LNCaP clone FGC (cell line): ENCODE results near the gene HLA-DRB5.
"Not testable (repeated sequence)": the region's sequence is repeated elsewhere in the genome, so short reads cannot be mapped to it uniquely, and the experiment has no call there.

Experiments
- DNase-seq: peaks from one replicate; pipeline ENCODE4 v3.0.0-alpha.2; 2011; ENCODE audit warnings: low read depth
- H3K4me3 ChIP-seq: 2 replicates; pipeline ENCODE4 v1.5.1; 2011; ENCODE audit warnings: mild to moderate bottlenecking, low read depth, low read length, control low read depth
- CTCF ChIP-seq: IDR thresholded peaks from 2 replicates; pipeline ENCODE4 v1.5.1; 2012; ENCODE audit warnings: mild to moderate bottlenecking; ENCODE audit not compliant: control insufficient read depth, insufficient read depth; ENCODE audit errors: extremely low read depth

HLA-DRB5 gene

DNA sequence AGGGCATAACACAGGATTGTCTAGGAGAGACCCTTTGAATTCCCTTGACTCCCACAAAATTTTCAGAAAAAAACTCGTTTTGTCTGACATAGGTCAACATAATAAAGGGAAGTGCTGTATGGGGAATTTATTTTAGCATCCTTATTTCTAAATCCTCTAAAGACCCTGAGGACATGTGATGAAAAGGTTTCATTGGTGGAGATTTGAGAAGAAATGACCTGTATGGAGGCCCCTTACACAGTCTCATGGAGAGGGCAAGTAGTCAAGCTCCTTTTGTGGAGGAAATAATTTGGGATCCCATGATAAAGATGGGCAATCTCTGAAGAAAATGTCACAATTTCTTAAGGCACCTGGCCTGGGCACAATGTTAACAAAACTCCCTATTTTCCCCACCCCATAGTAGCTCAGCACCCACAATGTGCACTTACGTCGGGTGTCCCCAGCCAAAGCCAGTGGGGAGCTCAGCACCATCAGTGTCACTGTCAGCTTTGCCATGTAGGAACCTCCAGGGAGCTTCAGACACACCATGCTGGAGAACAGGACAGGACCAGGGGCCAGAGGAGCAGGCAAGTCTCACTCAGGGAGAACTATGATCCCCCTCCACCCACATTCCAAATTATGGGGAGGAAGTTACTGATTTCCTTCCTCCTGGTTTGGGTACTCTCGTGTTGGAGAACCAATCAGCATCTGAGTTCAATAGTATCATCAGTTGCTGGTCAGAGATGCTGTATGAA, at the start of gene HLA-DRB5:
HLA-DRB5 (minus strand) TSS at position 591 of the 734 bp plus-strand sequence; CDS start at position 528, 63 bp downstream.
- H3K4me3 ChIP-seq: no peak within 1 kb of the TSS
- no peak for TF ChIP-seq CTCF
- DNase-seq: no peak

DNA sequence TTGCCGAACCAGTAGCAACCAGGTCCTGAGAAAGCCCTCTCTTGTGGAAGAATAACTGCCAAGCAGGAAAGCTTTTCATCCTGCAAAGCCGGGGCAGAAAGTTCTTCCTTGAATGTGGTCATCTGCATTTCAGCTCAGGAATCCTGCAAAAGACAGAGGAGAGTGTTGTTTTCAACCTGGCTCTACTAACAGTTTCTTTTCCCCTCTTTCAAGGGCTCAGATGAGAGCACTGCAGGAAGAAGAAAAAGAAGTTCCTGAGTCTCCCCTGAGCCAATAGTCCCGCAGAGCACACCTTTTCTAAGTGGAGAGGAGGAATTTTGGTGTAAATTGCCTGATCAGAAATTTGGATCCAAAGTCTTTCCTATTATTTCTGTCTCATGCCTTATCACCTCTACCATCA, 48.9 kb upstream of the HLA-DRB5 start:
- no peak for TF ChIP-seq CTCF
- no peak for DNase-seq
- no peak overlapping the region for H3K4me3 ChIP-seq

DNA sequence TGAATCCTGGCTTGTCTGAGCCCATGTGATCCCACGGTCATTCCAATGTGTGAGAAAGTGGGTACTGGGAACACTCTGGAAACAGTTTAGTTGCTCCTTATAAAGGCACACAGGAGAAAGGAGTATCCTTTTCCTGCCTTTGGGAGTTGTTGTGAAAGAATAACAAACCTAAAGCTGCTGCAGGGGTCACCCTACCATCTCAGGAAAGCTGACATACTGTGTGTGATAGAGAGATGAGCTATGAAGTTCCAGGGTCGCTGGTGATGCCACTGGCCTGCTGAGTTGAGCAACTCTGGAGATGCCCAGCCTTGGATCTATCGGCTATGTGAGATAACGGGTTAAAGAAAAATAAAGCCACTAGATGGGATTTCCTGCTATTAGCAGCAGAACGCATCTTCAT, 47.4 kb upstream of the HLA-DRB5 start:
- not testable (repeated sequence) for DNase-seq, H3K4me3 ChIP-seq

DNA sequence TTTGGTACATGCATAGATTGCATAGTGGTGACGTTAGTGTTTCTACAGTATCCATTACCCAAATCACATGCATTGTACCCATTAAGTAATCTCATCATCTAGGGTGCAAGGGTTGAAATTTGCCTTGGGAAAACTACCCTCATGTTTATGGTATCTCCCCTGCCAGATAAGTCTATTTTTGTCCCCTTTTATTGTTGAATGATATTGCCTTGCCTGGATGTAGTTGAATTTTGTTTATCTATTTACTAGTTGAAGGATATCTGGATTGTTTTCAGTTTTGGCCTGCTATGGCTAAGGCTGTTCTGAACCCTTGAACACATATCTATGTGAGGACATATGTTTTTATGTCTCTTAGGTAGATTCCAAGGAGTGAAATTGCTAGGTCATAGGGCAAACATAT, 46.2 kb upstream of the HLA-DRB5 start:
- H3K4me3 ChIP-seq: no peak overlapping the region
- no peak for DNase-seq
- no peak for TF ChIP-seq CTCF

- H3K4me3 ChIP-seq: no peak overlapping the region
- no peak for TF ChIP-seq CTCF
These were observed 40.3 kb upstream of the HLA-DRB5 start for GRCh38 chr6:32570363-32570905.

DNA sequence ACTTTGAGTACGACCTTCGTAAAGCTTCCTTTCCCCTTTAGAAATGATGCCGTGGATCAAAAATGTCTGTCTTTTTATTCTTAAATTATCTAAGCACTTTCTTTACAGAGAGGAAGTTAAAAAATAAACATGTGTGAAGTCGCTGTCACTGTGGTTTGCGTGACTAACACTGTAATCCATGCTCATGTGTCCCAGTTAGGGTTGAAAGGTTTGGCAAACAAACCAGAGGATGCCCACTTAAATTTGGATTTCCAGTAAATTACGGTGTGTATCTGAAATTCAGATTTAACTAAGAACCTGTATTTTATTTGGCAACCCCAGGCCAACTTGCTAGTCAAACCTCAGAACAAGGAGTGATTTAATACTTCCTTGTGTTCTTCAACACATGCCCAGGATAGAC, 38.5 kb upstream of the HLA-DRB5 start:
- H3K4me3 ChIP-seq: no peak overlapping the region
- no peak for TF ChIP-seq CTCF
- no peak for DNase-seq

More at GRCh38 chr6:32570363-32570905, 40.3 kb upstream of the HLA-DRB5 start:
- no peak for DNase-seq

GRCh38 chr6:32566957-32567356, 36.9 kb upstream of the HLA-DRB5 start:
- no peak for DNase-seq
- H3K4me3 ChIP-seq: no peak overlapping the region
- TF ChIP-seq CTCF: no peak
